Muscle layer of duodenum (tissue), 2 donors: ENCODE results near the gene RAB5IF.

Source experiments
- H3K27ac ChIP-seq: one replicate; pipeline ENCODE4 v1.7.0; 2013; ENCODE audit warnings: mild to moderate bottlenecking, low read length
- H3K27me3 ChIP-seq: one replicate; pipeline ENCODE4 v1.7.0; 2013; ENCODE audit warnings: low read depth, mild to moderate bottlenecking, control low read depth, low read length
- H3K36me3 ChIP-seq, 2 donors: one replicate each; pipeline ENCODE4 v1.7.0; 2013; ENCODE audit warnings: low read length in 2 of 2, control low read depth in 1 of 2, mild to moderate bottlenecking in 1 of 2; ENCODE audit not compliant: insufficient read depth in 2 of 2, control insufficient read depth in 1 of 2
- H3K4me1 ChIP-seq, 2 donors: one replicate each; pipeline ENCODE4 v1.7.0; 2013; ENCODE audit warnings: low read length in 2 of 2, mild to moderate bottlenecking in 2 of 2, control low read depth in 1 of 2, moderate library complexity in 1 of 2; ENCODE audit not compliant: insufficient read depth in 2 of 2, control insufficient read depth in 1 of 2
- H3K4me3 ChIP-seq, 2 donors: one replicate each; pipeline ENCODE4 v1.7.0; 2013; ENCODE audit warnings: low read length in 2 of 2, low read depth in 1 of 2, mild to moderate bottlenecking in 1 of 2
- H3K9me3 ChIP-seq, 2 donors: one replicate each; pipeline ENCODE4 v1.7.0; 2013; ENCODE audit warnings: low read length in 2 of 2, control low read depth in 1 of 2, mild to moderate bottlenecking in 1 of 2; ENCODE audit not compliant: control insufficient read depth in 1 of 2
- donor health status: healthy.

RAB5IF gene

GRCh38 chr20:36647196-36648121 is 41.9 kb downstream of the RAB5IF start:
- peaks cover 0 to 13% of the 10 kb centered on the region in 2 donors for H3K36me3 ChIP-seq
- no peaks in the 10 kb centered on the region for H3K4me1 ChIP-seq
- H3K27me3 ChIP-seq = no peaks in the 10 kb centered on the region
- no peaks in the 10 kb centered on the region for H3K9me3 ChIP-seq
- no peak overlapping the region for H3K27ac ChIP-seq
- no peak overlapping the region for H3K4me3 ChIP-seq

- Histone ChIP-seq H3K36me3 (peaks cover 22 to 48% of the 10 kb centered on the region in 2 donors), H3K27ac (no peak overlapping the region), H3K9me3 (no peaks in the 10 kb centered on the region)
Observed at GRCh38 chr20:36653456-36653855, 47.9 kb downstream of the RAB5IF start.

GRCh38 chr20:36654506-36654905 is 48.9 kb downstream of the RAB5IF start:
- Histone ChIP-seq H3K9me3 (no peaks in the 10 kb centered on the region), H3K4me3 (no peak overlapping the region), H3K36me3 (peaks cover 22 to 48% of the 10 kb centered on the region in 2 donors), H3K27me3 (no peaks in the 10 kb centered on the region), H3K4me1 (no peaks in the 10 kb centered on the region), H3K27ac (no peak overlapping the region)

More at GRCh38 chr20:36653456-36653855, 47.9 kb downstream of the RAB5IF start:
- Histone ChIP-seq H3K4me3 (no peak overlapping the region), H3K4me1 (no peaks in the 10 kb centered on the region), H3K27me3 (no peaks in the 10 kb centered on the region)

GRCh38 chr20:36655004-36655403 is 49.4 kb downstream of the RAB5IF start:
- Histone ChIP-seq H3K27me3 (no peaks in the 10 kb centered on the region), H3K27ac (no peak overlapping the region), H3K9me3 (no peaks in the 10 kb centered on the region), H3K4me1 (no peaks in the 10 kb centered on the region), H3K36me3 (peaks cover 22 to 48% of the 10 kb centered on the region in 2 donors), H3K4me3 (no peak overlapping the region)

GRCh38 chr20:36656733-36657132 is 51.2 kb downstream of the RAB5IF start:
- no peak overlapping the region for H3K27ac ChIP-seq
- H3K9me3 ChIP-seq = no peaks in the 10 kb centered on the region
- no peaks in the 10 kb centered on the region for H3K27me3 ChIP-seq
- H3K36me3 ChIP-seq = peaks cover 30 to 44% of the 10 kb centered on the region in 2 donors
- H3K4me3 ChIP-seq = no peak overlapping the region
- no peaks in the 10 kb centered on the region for H3K4me1 ChIP-seq

GRCh38 chr20:36658300-36658699 is 52.7 kb downstream of the RAB5IF start:
- Histone ChIP-seq H3K9me3 (no peaks in the 10 kb centered on the region), H3K36me3 (peaks cover 27 to 40% of the 10 kb centered on the region in 2 donors), H3K4me3 (no peak overlapping the region)

More at GRCh38 chr20:36658300-36658699, 52.7 kb downstream of the RAB5IF start:
- Histone ChIP-seq H3K27me3 (no peaks in the 10 kb centered on the region), H3K27ac (no peak overlapping the region), H3K4me1 (no peaks in the 10 kb centered on the region)
